ENCODE measurements around the gene KIF15.

Gene KIF15

GRCh38 chr3:44831232-44831631 is 69.6 kb downstream of the KIF15 start:
- Histone ChIP-seq H3K4me3 (ENCODE audit: low read depth, low read length) (no peak overlapping the region), H3K4me1 (ENCODE audit: control insufficient read depth, insufficient read depth, low read length) (no peaks in the 10 kb centered on the region), H3K36me3 (ENCODE audit: control insufficient read depth in 2 of 2, insufficient read depth in 1 of 2, low read length in 2 of 2) (peaks cover 8 to 73% of the 10 kb centered on the region in 2 experiments; a peak in 2 of 3 replicates), H3K27ac (ENCODE audit: extremely low read depth, low read depth, low read length) (no peak overlapping the region), H3K9me3 (ENCODE audit: control insufficient read depth, insufficient read depth, low read depth, low read length) (no peaks in the 10 kb centered on the region)
- TF ChIP-seq ZNF140 (tag by site-specific recombination; IDR thresholded peaks at IDR 0.05) (no peak), CTCF (tag by site-specific recombination; IDR thresholded peaks at IDR 0.05) (no peak), ZNF791 (tag by site-specific recombination; IDR thresholded peaks at IDR 0.05) (no peak)
- CTCF ChIA-PET, result no interaction called here
- POLR2A ChIA-PET, result no interaction called here

GRCh38 chr3:44832032-44832431 is 70.4 kb downstream of the KIF15 start:
- Histone ChIP-seq H3K27ac (ENCODE audit: extremely low read depth, low read depth, low read length) (no peak overlapping the region), H3K4me1 (ENCODE audit: control insufficient read depth, insufficient read depth, low read length) (no peaks in the 10 kb centered on the region), H3K9me3 (ENCODE audit: control insufficient read depth, insufficient read depth, low read depth, low read length) (no peaks in the 10 kb centered on the region), H3K36me3 (ENCODE audit: control insufficient read depth in 2 of 2, insufficient read depth in 1 of 2, low read length in 2 of 2) (peaks cover 8 to 73% of the 10 kb centered on the region in 2 experiments; a peak in 2 of 3 replicates), H3K4me3 (ENCODE audit: low read depth, low read length) (no peak overlapping the region)
- POLR2A ChIA-PET, result interaction anchor here (0.7 kb wide), 1 partner anchor 72 kb away, joined by 3 read pairs; no protein-coding TSS in a partner anchor
- no peak for TF ChIP-seq ZNF394 (tag by site-specific recombination; IDR thresholded peaks at IDR 0.05; ENCODE audit: borderline replicate concordance)
- no peak for TF ChIP-seq ZNF280C (tag by site-specific recombination; IDR thresholded peaks at IDR 0.05)
- TF ChIP-seq ZSCAN23 (tag by site-specific recombination; IDR thresholded peaks at IDR 0.05), result no peak
- no peak for TF ChIP-seq ZNF747 (tag by site-specific recombination; IDR thresholded peaks at IDR 0.05)
- no peak for TF ChIP-seq ZNF530 (tag by site-specific recombination; IDR thresholded peaks at IDR 0.05; ENCODE audit: low read depth)
- no peak for TF ChIP-seq ZNF76 (tag by site-specific recombination; IDR thresholded peaks at IDR 0.05; ENCODE audit: borderline replicate concordance, low read depth)
- CTCF ChIA-PET, result interaction anchor here (0.7 kb wide), 1 partner anchor 60 kb away, joined by 3 read pairs; no protein-coding TSS in a partner anchor

- Histone ChIP-seq H3K4me1 (ENCODE audit: control insufficient read depth, insufficient read depth, low read length) (no peaks in the 10 kb centered on the region), H3K9me3 (ENCODE audit: control insufficient read depth, insufficient read depth, low read depth, low read length) (no peaks in the 10 kb centered on the region), H3K4me3 (ENCODE audit: low read depth, low read length) (no peak overlapping the region), H3K27ac (ENCODE audit: extremely low read depth, low read depth, low read length) (no peak overlapping the region), H3K36me3 (ENCODE audit: control insufficient read depth in 2 of 2, insufficient read depth in 1 of 2, low read length in 2 of 2) (peaks cover 3 to 74% of the 10 kb centered on the region in 2 experiments; a peak in 2 of 3 replicates)
- TF ChIP-seq GLIS2 (tag by site-specific recombination; IDR thresholded peaks at IDR 0.05) (no peak), ZNF677 (tag by site-specific recombination; IDR thresholded peaks at IDR 0.05) (no peak), ZNF157 (tag by site-specific recombination; IDR thresholded peaks at IDR 0.05) (no peak), ZBTB8A (tag by site-specific recombination; IDR thresholded peaks at IDR 0.05) (no peak)
- ChIA-PET CTCF (no interaction called here), POLR2A (interaction anchor here (0.7 kb wide), 1 partner anchor 71 kb away, joined by 3 read pairs; no protein-coding TSS in a partner anchor)
Measured at GRCh38 chr3:44832965-44833364, 71.4 kb downstream of the KIF15 start.

GRCh38 chr3:44833394-44833793 is 71.8 kb downstream of the KIF15 start:
- peaks cover 3 to 74% of the 10 kb centered on the region in 2 experiments; a peak in 2 of 3 replicates for H3K36me3 ChIP-seq (ENCODE audit: control insufficient read depth in 2 of 2, insufficient read depth in 1 of 2, low read length in 2 of 2)
- no peak overlapping the region for H3K4me3 ChIP-seq (ENCODE audit: low read depth, low read length)
- CTCF ChIA-PET, result no interaction called here
- no peak overlapping the region for H3K27ac ChIP-seq (ENCODE audit: extremely low read depth, low read depth, low read length)
- no peaks in the 10 kb centered on the region for H3K4me1 ChIP-seq (ENCODE audit: control insufficient read depth, insufficient read depth, low read length)
- TF ChIP-seq SCRT1 (tag by site-specific recombination; IDR thresholded peaks at IDR 0.05; ENCODE audit: borderline replicate concordance), result no peak
- TF ChIP-seq ZNF16 (tag by site-specific recombination; IDR thresholded peaks at IDR 0.05; ENCODE audit: low read depth), result no peak
- TF ChIP-seq ZBTB21 (tag by site-specific recombination; IDR thresholded peaks at IDR 0.05), result no peak
- TF ChIP-seq BCL11A (tag by site-specific recombination; IDR thresholded peaks at IDR 0.05; ENCODE audit: low read depth), result no peak
- TF ChIP-seq OSR2 (tag by site-specific recombination; IDR thresholded peaks at IDR 0.05), result no peak
- no peak for TF ChIP-seq ZNF266 (tag by site-specific recombination; IDR thresholded peaks at IDR 0.05; ENCODE audit: low read depth)
- TF ChIP-seq SCRT2 (tag by site-specific recombination; IDR thresholded peaks at IDR 0.05), result no peak
- no peak for TF ChIP-seq ZBTB44 (tag by site-specific recombination; IDR thresholded peaks at IDR 0.05)
- no peak for TF ChIP-seq ZNF664 (tag by site-specific recombination; IDR thresholded peaks at IDR 0.05)
- no peak for TF ChIP-seq ZNF175 (tag by site-specific recombination; IDR thresholded peaks at IDR 0.05)
- TF ChIP-seq ZNF146 (tag by site-specific recombination; IDR thresholded peaks at IDR 0.05), result no peak
- H3K9me3 ChIP-seq (ENCODE audit: control insufficient read depth, insufficient read depth, low read depth, low read length), result no peaks in the 10 kb centered on the region
- POLR2A ChIA-PET, result no interaction called here
